ENCODE results near the gene PTPRD.

Gene PTPRD

DNA sequence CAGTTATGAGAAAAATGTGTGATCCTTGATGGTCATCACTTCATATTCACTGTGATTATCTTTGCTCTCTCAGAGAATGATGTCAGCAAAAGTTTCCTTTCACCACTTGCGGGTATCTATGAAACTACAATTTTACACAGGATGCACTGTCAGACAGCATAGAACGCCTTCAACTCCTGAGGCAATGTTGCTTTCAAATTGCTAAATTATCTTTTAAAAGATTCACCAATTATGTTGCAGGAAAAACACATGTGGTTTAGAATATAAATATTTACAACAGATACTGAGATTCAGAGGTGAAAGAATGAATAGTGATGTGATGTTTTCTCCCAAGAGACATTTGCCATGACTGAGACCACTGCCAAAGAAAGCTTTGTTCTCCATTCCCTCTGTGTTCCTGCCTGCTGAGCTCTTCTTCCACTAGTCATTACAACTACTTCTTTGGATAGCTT lies 1933.4 kb downstream of the PTPRD start:
- TF ChIP-seq, protein P1, sequence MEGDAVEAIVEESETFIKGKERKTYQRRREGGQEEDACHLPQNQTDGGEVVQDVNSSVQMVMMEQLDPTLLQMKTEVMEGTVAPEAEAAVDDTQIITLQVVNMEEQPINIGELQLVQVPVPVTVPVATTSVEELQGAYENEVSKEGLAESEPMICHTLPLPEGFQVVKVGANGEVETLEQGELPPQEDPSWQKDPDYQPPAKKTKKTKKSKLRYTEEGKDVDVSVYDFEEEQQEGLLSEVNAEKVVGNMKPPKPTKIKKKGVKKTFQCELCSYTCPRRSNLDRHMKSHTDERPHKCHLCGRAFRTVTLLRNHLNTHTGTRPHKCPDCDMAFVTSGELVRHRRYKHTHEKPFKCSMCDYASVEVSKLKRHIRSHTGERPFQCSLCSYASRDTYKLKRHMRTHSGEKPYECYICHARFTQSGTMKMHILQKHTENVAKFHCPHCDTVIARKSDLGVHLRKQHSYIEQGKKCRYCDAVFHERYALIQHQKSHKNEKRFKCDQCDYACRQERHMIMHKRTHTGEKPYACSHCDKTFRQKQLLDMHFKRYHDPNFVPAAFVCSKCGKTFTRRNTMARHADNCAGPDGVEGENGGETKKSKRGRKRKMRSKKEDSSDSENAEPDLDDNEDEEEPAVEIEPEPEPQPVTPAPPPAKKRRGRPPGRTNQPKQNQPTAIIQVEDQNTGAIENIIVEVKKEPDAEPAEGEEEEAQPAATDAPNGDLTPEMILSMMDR (IDR thresholded peaks at IDR 0.05; ENCODE audit: borderline replicate concordance, control extremely low read depth, extremely low read depth, insufficient read depth, missing control alignments): no peak
- DNase-seq (ENCODE audit: low spot score): no peak
- in situ Hi-C loops (cut with MboI; ENCODE audit: low sequenced_read_pairs, unreplicated experiment): no loop called here

DNA sequence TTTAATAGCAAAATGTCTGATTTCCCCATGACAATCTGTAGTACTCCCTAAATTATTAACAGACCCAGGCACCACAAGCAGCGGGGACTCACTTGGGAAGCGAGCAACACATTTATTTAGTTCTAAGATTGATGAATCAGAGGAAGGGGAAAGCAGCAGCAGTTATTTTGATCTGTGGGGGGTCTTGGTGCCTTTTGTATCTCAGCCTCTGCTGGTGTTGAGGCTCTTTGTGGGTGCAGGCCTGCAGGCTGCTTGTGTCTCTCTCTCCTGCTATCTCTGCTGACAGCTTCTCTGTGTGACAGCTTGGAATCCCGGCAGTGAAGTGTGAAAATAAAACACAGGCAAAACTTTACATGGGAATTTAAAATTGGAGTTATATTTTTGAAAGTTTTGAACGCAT lies 1935.1 kb downstream of the PTPRD start:
- in situ Hi-C loops (cut with MboI; ENCODE audit: low sequenced_read_pairs, unreplicated experiment): no loop called here
- TF ChIP-seq, protein P1 (IDR thresholded peaks at IDR 0.05; ENCODE audit: borderline replicate concordance, control extremely low read depth, extremely low read depth, insufficient read depth, missing control alignments): no peak
- DNase-seq (ENCODE audit: low spot score): no peak

- in situ Hi-C loops (cut with MboI; ENCODE audit: low sequenced_read_pairs, unreplicated experiment): no loop called here
- TF ChIP-seq, protein P1 (IDR thresholded peaks at IDR 0.05; ENCODE audit: borderline replicate concordance, control extremely low read depth, extremely low read depth, insufficient read depth, missing control alignments): no peak
- DNase-seq (ENCODE audit: low spot score): no peak
Observed at GRCh38 chr9:8674536-8674935, 1938.3 kb downstream of the PTPRD start.

DNA sequence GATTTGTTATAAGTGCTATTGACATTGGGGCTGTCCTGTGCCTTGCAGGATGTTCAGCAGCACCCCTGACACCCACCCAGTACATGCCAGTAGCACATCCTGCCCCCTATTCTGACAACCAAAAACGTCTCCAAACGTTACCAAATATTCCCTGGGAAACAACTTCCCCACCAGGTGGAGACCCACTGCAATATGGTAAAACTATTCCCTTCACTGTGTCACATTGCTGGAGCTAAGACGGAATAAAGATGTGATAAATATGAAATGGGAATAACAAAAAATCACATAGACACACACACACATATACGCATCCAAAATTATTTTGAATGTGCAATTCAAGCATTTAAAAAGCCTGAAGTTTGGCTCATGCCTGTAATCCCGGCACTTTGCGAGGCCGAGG lies 1939.0 kb downstream of the PTPRD start:
- no peak for DNase-seq (ENCODE audit: low spot score)
- in situ Hi-C loops (cut with MboI; ENCODE audit: low sequenced_read_pairs, unreplicated experiment): no loop called here
- TF ChIP-seq, protein P1 (IDR thresholded peaks at IDR 0.05; ENCODE audit: borderline replicate concordance, control extremely low read depth, extremely low read depth, insufficient read depth, missing control alignments): no peak

DNA sequence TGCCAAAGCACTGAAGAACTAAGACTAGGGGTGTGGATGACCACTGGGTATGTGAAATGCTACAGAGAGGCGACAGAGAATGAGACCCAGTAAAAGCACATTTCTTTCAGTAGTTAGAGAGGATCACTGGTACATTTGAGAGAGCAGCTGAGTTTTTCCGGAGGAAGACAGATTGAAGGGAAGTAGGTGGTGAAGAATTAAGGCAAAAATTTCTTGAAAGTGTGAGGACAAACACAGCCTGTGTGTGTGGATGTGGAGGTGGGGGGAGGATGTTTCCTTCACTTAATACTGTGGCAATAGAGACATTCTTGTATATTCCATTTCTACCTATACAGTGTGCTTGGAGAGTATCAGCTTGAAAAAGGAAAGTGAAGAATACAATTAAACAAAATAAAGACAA lies 1942.1 kb downstream of the PTPRD start:
- TF ChIP-seq, protein P1 (IDR thresholded peaks at IDR 0.05; ENCODE audit: borderline replicate concordance, control extremely low read depth, extremely low read depth, insufficient read depth, missing control alignments): no peak
- in situ Hi-C loops (cut with MboI; ENCODE audit: low sequenced_read_pairs, unreplicated experiment): no loop called here
- no peak for DNase-seq (ENCODE audit: low spot score)

GRCh38 chr9:8668751-8669150 lies 1944.1 kb downstream of the PTPRD start:
- no peak for DNase-seq (ENCODE audit: low spot score)
- in situ Hi-C loops (cut with MboI; ENCODE audit: low sequenced_read_pairs, unreplicated experiment): no loop called here
- TF ChIP-seq, protein P1 (IDR thresholded peaks at IDR 0.05; ENCODE audit: borderline replicate concordance, control extremely low read depth, extremely low read depth, insufficient read depth, missing control alignments): no peak

DNA sequence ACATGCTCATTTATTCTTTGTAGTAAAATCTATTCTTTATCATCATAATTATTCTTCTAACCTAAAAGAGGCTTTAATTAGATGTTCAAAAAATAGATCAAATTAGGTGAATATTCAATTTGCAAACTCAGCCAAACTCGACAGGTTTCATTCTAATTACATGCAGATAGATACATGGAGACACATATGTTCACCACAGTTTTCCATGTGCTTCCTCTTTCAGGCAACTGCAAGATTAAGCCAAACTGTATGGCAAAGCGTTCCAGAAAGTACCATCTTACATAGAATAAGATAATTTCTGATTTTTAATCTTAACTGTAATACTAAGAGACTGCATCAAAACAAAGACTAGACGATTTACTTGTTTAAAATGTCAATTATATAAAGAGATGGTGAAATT lies 1944.6 kb downstream of the PTPRD start:
- DNase-seq (ENCODE audit: low spot score): no peak
- TF ChIP-seq, protein P1 (IDR thresholded peaks at IDR 0.05; ENCODE audit: borderline replicate concordance, control extremely low read depth, extremely low read depth, insufficient read depth, missing control alignments): no peak
- in situ Hi-C loops (cut with MboI; ENCODE audit: low sequenced_read_pairs, unreplicated experiment): no loop called here

Measured in GM13976 (cell line).